ENCODE data around the gene CLSTN1. TPM values are rescaled to one million over a fixed set of nuclear protein-coding genes. Genes with fewer than 3 reads are reported as not detected.

The CLSTN1 gene
- total and polyA plus RNA-seq, 2 of the 13 experiments (the other 11 are each of a cell fraction or from before 2014, with no cell fraction given): 19.7 to 29.8 TPM

GRCh38 chr1:9689011-9689706 is 134.6 kb downstream of the CLSTN1 start (continued):
- peak; percentile 36; the same call in 1 of the 2 replicates for TF ChIP-seq GABPB1 (CRISPR knock-in tag; IDR thresholded peaks at IDR 0.05)
- peak; percentile 25 for TF ChIP-seq ASH2L (IDR thresholded peaks at IDR 0.05; ENCODE audit: insufficient read length, low read depth, low read length)
- TF ChIP-seq TAF15 (IDR thresholded peaks at IDR 0.05; ENCODE audit: low read depth, low read length, poor library complexity, severe bottlenecking): no peak
- TF ChIP-seq ZBTB10 (CRISPR knock-in tag; IDR thresholded peaks at IDR 0.05; ENCODE audit: borderline replicate concordance): peak; percentile 83; the same call in 1 of the 2 replicates
- no peak for TF ChIP-seq ZBTB42 (CRISPR knock-in tag; IDR thresholded peaks at IDR 0.05)
- no peak for TF ChIP-seq ZIK1 (CRISPR knock-in tag; IDR thresholded peaks at IDR 0.05; ENCODE audit: borderline replicate concordance, low read depth)
- no peak for TF ChIP-seq NFATC3 (CRISPR knock-in tag; IDR thresholded peaks at IDR 0.05)
- no peak for TF ChIP-seq SP1 (IDR thresholded peaks at IDR 0.05)
- TF ChIP-seq SP1 (CRISPR knock-in tag; IDR thresholded peaks at IDR 0.05): peak; percentile 11; the same call in 1 of the 2 replicates
- no peak for TF ChIP-seq FOSL1 (CRISPR knock-in tag; IDR thresholded peaks at IDR 0.05; ENCODE audit: borderline replicate concordance)
- no peak for TF ChIP-seq ZNF30 (CRISPR knock-in tag; IDR thresholded peaks at IDR 0.05)
- TF ChIP-seq ZMAT5 (CRISPR knock-in tag; IDR thresholded peaks at IDR 0.05; ENCODE audit: borderline replicate concordance, low read depth): no peak
- 0 out of 2 replicates have a peak, but pooled peaks have one; percentile 44 for TF ChIP-seq HIVEP1 (CRISPR knock-in tag; IDR thresholded peaks at IDR 0.05)
- TF ChIP-seq RBFOX2 (IDR thresholded peaks at IDR 0.05; ENCODE audit: low read depth, low read length): 0 out of 2 replicates have a peak, but pooled peaks have one; percentile 27
- no peak for TF ChIP-seq ZNF609 (CRISPR knock-in tag; IDR thresholded peaks at IDR 0.05; ENCODE audit: borderline replicate concordance)
- TF ChIP-seq SP2 (CRISPR knock-in tag; IDR thresholded peaks at IDR 0.05): no peak
- TF ChIP-seq RORA (CRISPR knock-in tag; IDR thresholded peaks at IDR 0.05): no peak
- 0 out of 2 replicates have a peak, but pooled peaks have one; percentile 32 for TF ChIP-seq ZNF350 (CRISPR knock-in tag; IDR thresholded peaks at IDR 0.05; ENCODE audit: borderline replicate concordance, low read depth)
- no peak for TF ChIP-seq ZNF672 (CRISPR knock-in tag; IDR thresholded peaks at IDR 0.05)
- TF ChIP-seq PITX1 (CRISPR knock-in tag; IDR thresholded peaks at IDR 0.05): no peak
- peak; percentile 99 for TF ChIP-seq ZNF777 (CRISPR knock-in tag; IDR thresholded peaks at IDR 0.05)
- no peak for TF ChIP-seq ZNF44 (CRISPR knock-in tag; IDR thresholded peaks at IDR 0.05)
- peak; percentile 13 for TF ChIP-seq XRCC5 (optimal IDR thresholded peaks at IDR 0.05; ENCODE audit: low read length)

All from HepG2 (cell line).